DND-41 (cell line): ENCODE results near the gene ATP8A2.

Experiments
- ATAC-seq: fragments of 200-7000 bp; cut with Tn5 transposase; 3 replicates; pipeline ENCODE4 v1.9.1; 2021; ENCODE audit warnings: low read depth; ENCODE audit not compliant: insufficient read depth
- DNase-seq: peaks from one replicate; pipeline ENCODE4 v3.0.0-alpha.2; 2020
- H2AFZ ChIP-seq: 2 replicates; pipeline ENCODE4 v1.6.0; 2012; ENCODE audit warnings: low read depth, low read length
- H3K27ac ChIP-seq: 2 replicates; pipeline ENCODE4 v1.5.1; 2012; ENCODE audit warnings: low read length, inconsistent platforms
- H3K27me3 ChIP-seq: fragments of 200-600 bp; sonication (generic); 2 replicates; pipeline ENCODE4 v1.6.0; 2012; ENCODE audit warnings: low read length, mild to moderate bottlenecking, inconsistent platforms; ENCODE audit not compliant: insufficient read depth, poor library complexity
- H3K36me3 ChIP-seq: 2 replicates; pipeline ENCODE4 v1.5.1; 2012; ENCODE audit warnings: low read length, inconsistent platforms; ENCODE audit not compliant: insufficient read depth
- H3K4me1 ChIP-seq: 2 replicates; pipeline ENCODE4 v1.5.1; 2012; ENCODE audit warnings: mild to moderate bottlenecking, low read length; ENCODE audit not compliant: insufficient read depth
- H3K4me2 ChIP-seq: 2 replicates; pipeline ENCODE4 v1.6.0; 2012; ENCODE audit warnings: mild to moderate bottlenecking, moderate library complexity, low read length, inconsistent platforms; ENCODE audit not compliant: insufficient read depth
- H3K4me3 ChIP-seq, 2 experiments: fragments of 200-600 bp in 1 of 2; shearing (Covaris generic) in 1 of 2; 2 replicates each; pipeline ENCODE4 v1.5.1; 2012 to 2016; ENCODE audit warnings: inconsistent platforms in 2 of 2, low read length in 2 of 2, mild to moderate bottlenecking in 2 of 2, low read depth in 1 of 2, moderate library complexity in 1 of 2
- H3K79me2 ChIP-seq: 2 replicates; pipeline ENCODE4 v1.6.0; 2012; ENCODE audit warnings: low read length, inconsistent platforms; ENCODE audit not compliant: insufficient read depth
- H3K9ac ChIP-seq: 2 replicates; pipeline ENCODE4 v1.6.0; 2012; ENCODE audit warnings: low read depth, mild to moderate bottlenecking, inconsistent platforms, low read length, moderate library complexity
- H3K9me3 ChIP-seq: 2 replicates; pipeline ENCODE4 v1.5.1; 2012; ENCODE audit warnings: low read length, moderate library complexity, mild to moderate bottlenecking, inconsistent platforms; ENCODE audit not compliant: insufficient read depth, severe bottlenecking
- H4K20me1 ChIP-seq: 2 replicates; pipeline ENCODE4 v1.6.0; 2012; ENCODE audit warnings: low read length; ENCODE audit not compliant: insufficient read depth
- CTCF ChIP-seq: IDR thresholded peaks from 2 replicates; pipeline ENCODE4 v1.5.1; 2012; ENCODE audit warnings: borderline replicate concordance, low read length, moderate library complexity, mild to moderate bottlenecking; ENCODE audit not compliant: poor library complexity, severe bottlenecking; ENCODE audit errors: extremely low read depth
- EZH2 ChIP-seq: IDR thresholded peaks from 3 replicates; pipeline ENCODE4 v1.6.1; 2012; ENCODE audit warnings: borderline replicate concordance, low read depth, mild to moderate bottlenecking, moderate library complexity, low read length, inconsistent platforms; ENCODE audit not compliant: severe bottlenecking

The ATP8A2 gene

GRCh38 chr13:25440061-25440460 is 68.3 kb downstream of the ATP8A2 start:
- Histone ChIP-seq H3K27ac (no peak overlapping the region), H4K20me1 (no peaks in the 10 kb centered on the region), H3K9me3 (no peaks in the 10 kb centered on the region), H3K4me1 (no peaks in the 10 kb centered on the region), H2AFZ (no peak overlapping the region), H3K9ac (no peak overlapping the region), H3K36me3 (no peaks in the 10 kb centered on the region), H3K4me2 (no peak overlapping the region), H3K4me3 (no peak overlapping the region), H3K79me2 (no peaks in the 10 kb centered on the region), H3K27me3 (peaks cover 25% of the 10 kb centered on the region)
- ATAC-seq (no peak), DNase-seq (no peak)
- TF ChIP-seq EZH2 (no peak), CTCF (no peak)

- no peak for ATAC-seq
- no peaks in the 10 kb centered on the region for H3K4me1 ChIP-seq
- no peak for TF ChIP-seq EZH2
- TF ChIP-seq CTCF = no peak
- no peak overlapping the region for H2AFZ ChIP-seq
- H3K9ac ChIP-seq = no peak overlapping the region
- no peaks in the 10 kb centered on the region for H3K36me3 ChIP-seq
- peaks cover 9% of the 10 kb centered on the region for H3K27me3 ChIP-seq
- no peaks in the 10 kb centered on the region for H3K79me2 ChIP-seq
- H4K20me1 ChIP-seq = no peaks in the 10 kb centered on the region
- no peak overlapping the region for H3K27ac ChIP-seq
- no peaks in the 10 kb centered on the region for H3K9me3 ChIP-seq
- H3K4me2 ChIP-seq = no peak overlapping the region
- H3K4me3 ChIP-seq = no peak overlapping the region
- DNase-seq = no peak
Measured at GRCh38 chr13:25446261-25446660, 74.5 kb downstream of the ATP8A2 start.

GRCh38 chr13:25447396-25447795 is 75.6 kb downstream of the ATP8A2 start:
- no peak overlapping the region for H3K27ac ChIP-seq
- no peak overlapping the region for H3K4me3 ChIP-seq
- no peak overlapping the region for H3K9ac ChIP-seq
- no peaks in the 10 kb centered on the region for H3K36me3 ChIP-seq
- TF ChIP-seq CTCF = no peak
- no peak for TF ChIP-seq EZH2
- H3K27me3 ChIP-seq = peaks cover 11% of the 10 kb centered on the region
- H3K4me2 ChIP-seq = no peak overlapping the region
- H2AFZ ChIP-seq = no peak overlapping the region
- H3K79me2 ChIP-seq = no peaks in the 10 kb centered on the region
- no peaks in the 10 kb centered on the region for H4K20me1 ChIP-seq
- ATAC-seq (no peak), DNase-seq (no peak)
- H3K9me3 ChIP-seq = no peaks in the 10 kb centered on the region
- no peaks in the 10 kb centered on the region for H3K4me1 ChIP-seq

- TF ChIP-seq EZH2 (no peak), CTCF (no peak)
- Histone ChIP-seq H3K79me2 (no peaks in the 10 kb centered on the region), H4K20me1 (no peaks in the 10 kb centered on the region), H3K36me3 (no peaks in the 10 kb centered on the region), H3K27me3 (peaks cover 3% of the 10 kb centered on the region), H3K4me3 (no peak overlapping the region), H3K4me2 (no peak overlapping the region), H2AFZ (no peak overlapping the region), H3K9me3 (no peaks in the 10 kb centered on the region), H3K27ac (no peak overlapping the region), H3K4me1 (no peaks in the 10 kb centered on the region), H3K9ac (no peak overlapping the region)
- DNase-seq (no peak), ATAC-seq (no peak)
Measured at GRCh38 chr13:25453850-25454365, 82.1 kb downstream of the ATP8A2 start.
